WERI-Rb-1 (cell line): ENCODE data around the gene VWF.

Source experiments
- DNase-seq: peaks from one replicate; pipeline ENCODE4 v3.0.0-alpha.2; 2020
- H3K27ac ChIP-seq: fragments of 250-450 bp; sonication (Bioruptor Pico); 2 replicates; pipeline ENCODE4 v1.5.1; 2020; ENCODE audit warnings: mild to moderate bottlenecking, moderate library complexity
- H3K27me3 ChIP-seq: fragments of 250-450 bp; sonication (Bioruptor Pico); 2 replicates; pipeline ENCODE4 v1.5.1; 2021; ENCODE audit warnings: mild to moderate bottlenecking, low read depth, moderate library complexity; ENCODE audit not compliant: insufficient read depth, severe bottlenecking
- H3K36me3 ChIP-seq: fragments of 250-450 bp; sonication (Bioruptor Pico); 2 replicates; pipeline ENCODE4 v1.5.1; 2020; ENCODE audit warnings: mild to moderate bottlenecking, moderate library complexity
- H3K4me3 ChIP-seq: 2 replicates; pipeline ENCODE4 v1.5.1; 2011; ENCODE audit warnings: low read depth, mild to moderate bottlenecking, control low read depth, low read length
- H3K9me3 ChIP-seq: fragments of 250-450 bp; sonication (Bioruptor Pico); 2 replicates; pipeline ENCODE4 v1.5.1; 2021; ENCODE audit warnings: mild to moderate bottlenecking, moderate library complexity; ENCODE audit not compliant: severe bottlenecking
- TF ChIP-seq, protein P1 (sequence below): IDR thresholded peaks from 2 replicates; pipeline ENCODE4 v1.5.1; 2011; ENCODE audit warnings: low read depth, mild to moderate bottlenecking, control low read depth, inconsistent platforms, low read length

The VWF gene

DNA sequence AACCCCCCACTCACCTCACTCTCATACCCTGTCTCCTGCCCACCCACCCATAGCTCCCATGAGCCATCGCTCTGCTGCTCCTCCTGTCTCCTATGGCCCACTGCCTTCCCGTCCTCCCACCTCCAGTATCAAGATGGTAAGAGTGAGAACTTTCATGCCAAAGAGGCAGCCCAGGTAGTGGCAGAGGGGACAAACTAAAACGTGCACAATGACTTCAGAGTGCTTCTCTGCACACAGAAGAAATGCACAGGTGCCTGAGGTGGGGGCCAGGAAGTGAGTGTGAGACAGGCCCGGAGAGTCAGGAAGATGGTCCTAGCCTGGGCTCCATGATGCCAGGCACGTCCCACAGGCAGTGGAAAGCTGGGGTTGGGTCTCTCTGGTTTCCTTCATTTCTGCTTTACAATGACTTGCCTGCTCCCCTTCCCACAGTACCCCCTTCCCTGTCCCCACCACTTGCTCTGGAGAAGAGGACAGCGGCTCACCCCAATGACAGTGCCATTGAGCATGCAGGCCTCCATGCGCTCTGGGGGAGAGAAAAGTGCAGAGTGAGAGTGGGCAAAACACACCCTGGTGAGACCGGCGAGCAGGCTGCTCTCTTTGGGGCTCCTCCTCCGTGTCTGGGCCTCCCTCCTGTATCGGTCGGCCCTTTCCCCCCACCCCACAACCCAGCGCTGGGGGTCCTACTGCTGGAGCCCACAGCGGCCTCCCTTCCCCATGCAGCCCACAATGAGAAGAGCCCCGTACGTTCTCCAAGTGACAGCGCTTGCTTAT is 156.6 kb downstream of the VWF start:
- no peak for DNase-seq
- no peak overlapping the region for H3K27ac ChIP-seq

DNA sequence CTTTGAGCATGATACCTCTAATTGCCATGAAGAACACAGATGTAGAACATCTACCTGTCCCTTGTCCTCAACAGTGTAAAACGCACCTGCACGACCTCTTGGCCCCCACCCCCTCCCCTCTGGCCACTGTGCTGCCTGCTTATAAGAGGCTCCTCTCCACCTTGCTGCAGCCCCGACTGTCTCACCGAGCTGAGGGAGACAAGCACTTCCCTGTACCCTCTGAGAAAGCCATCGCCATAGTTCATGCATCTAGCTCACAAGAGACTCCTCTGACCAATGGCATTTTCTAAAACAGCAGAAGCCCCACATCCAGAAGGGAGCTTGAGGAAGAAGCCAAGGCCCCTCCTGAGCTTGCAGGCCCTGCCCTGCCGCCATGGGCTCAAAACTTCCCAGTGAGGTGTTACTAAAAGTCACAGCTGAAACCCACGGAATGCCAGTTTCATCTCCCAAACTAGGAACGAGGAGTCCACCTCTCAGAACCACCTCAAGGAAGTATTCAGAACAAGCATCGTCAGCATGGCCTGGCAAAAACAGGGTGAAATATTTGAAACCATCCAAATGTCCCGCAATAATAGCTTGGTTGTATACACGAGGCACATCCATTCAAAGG is 157.9 kb downstream of the VWF start:
- Histone ChIP-seq H3K9me3 (no peaks in the 10 kb centered on the region), H3K27me3 (no peaks in the 10 kb centered on the region), H3K4me3 (no peak overlapping the region), H3K27ac (no peak overlapping the region), H3K36me3 (no peaks in the 10 kb centered on the region)
- DNase-seq = no peak
- TF ChIP-seq, protein P1, sequence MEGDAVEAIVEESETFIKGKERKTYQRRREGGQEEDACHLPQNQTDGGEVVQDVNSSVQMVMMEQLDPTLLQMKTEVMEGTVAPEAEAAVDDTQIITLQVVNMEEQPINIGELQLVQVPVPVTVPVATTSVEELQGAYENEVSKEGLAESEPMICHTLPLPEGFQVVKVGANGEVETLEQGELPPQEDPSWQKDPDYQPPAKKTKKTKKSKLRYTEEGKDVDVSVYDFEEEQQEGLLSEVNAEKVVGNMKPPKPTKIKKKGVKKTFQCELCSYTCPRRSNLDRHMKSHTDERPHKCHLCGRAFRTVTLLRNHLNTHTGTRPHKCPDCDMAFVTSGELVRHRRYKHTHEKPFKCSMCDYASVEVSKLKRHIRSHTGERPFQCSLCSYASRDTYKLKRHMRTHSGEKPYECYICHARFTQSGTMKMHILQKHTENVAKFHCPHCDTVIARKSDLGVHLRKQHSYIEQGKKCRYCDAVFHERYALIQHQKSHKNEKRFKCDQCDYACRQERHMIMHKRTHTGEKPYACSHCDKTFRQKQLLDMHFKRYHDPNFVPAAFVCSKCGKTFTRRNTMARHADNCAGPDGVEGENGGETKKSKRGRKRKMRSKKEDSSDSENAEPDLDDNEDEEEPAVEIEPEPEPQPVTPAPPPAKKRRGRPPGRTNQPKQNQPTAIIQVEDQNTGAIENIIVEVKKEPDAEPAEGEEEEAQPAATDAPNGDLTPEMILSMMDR = no peak

More for the DNA sequence above, 156.6 kb downstream of the VWF start:
- H3K27me3 ChIP-seq = no peaks in the 10 kb centered on the region
- H3K9me3 ChIP-seq = no peaks in the 10 kb centered on the region
- H3K4me3 ChIP-seq = no peak overlapping the region
- H3K36me3 ChIP-seq = no peaks in the 10 kb centered on the region
- TF ChIP-seq, protein P1 = no peak

DNA sequence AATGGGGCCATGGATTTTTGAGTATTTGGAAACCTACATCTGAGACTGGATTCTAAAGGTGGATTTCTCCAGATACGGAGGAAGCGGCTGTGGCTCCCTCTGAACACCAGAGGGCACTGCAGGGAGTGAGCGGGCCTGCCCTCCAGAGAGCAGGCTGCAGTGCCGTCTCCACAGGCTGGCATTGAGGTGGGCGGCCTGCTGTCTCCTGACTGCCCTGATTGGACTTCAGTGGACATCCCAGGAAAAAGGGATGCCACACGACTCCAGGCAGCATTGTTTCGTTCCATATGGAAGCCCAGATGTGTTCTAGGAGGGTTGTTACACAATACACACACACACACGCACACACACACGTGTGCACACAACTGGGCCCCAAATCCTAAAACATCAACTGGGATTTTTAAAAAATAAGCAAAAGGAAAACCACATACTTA is 158.5 kb downstream of the VWF start:
- H3K4me3 ChIP-seq = no peak overlapping the region
- H3K27ac ChIP-seq = no peak overlapping the region
- peak; percentile 78 for DNase-seq
- TF ChIP-seq, protein P1 = peak; percentile 84
- H3K9me3 ChIP-seq = no peaks in the 10 kb centered on the region
- no peaks in the 10 kb centered on the region for H3K36me3 ChIP-seq
- no peaks in the 10 kb centered on the region for H3K27me3 ChIP-seq

DNA sequence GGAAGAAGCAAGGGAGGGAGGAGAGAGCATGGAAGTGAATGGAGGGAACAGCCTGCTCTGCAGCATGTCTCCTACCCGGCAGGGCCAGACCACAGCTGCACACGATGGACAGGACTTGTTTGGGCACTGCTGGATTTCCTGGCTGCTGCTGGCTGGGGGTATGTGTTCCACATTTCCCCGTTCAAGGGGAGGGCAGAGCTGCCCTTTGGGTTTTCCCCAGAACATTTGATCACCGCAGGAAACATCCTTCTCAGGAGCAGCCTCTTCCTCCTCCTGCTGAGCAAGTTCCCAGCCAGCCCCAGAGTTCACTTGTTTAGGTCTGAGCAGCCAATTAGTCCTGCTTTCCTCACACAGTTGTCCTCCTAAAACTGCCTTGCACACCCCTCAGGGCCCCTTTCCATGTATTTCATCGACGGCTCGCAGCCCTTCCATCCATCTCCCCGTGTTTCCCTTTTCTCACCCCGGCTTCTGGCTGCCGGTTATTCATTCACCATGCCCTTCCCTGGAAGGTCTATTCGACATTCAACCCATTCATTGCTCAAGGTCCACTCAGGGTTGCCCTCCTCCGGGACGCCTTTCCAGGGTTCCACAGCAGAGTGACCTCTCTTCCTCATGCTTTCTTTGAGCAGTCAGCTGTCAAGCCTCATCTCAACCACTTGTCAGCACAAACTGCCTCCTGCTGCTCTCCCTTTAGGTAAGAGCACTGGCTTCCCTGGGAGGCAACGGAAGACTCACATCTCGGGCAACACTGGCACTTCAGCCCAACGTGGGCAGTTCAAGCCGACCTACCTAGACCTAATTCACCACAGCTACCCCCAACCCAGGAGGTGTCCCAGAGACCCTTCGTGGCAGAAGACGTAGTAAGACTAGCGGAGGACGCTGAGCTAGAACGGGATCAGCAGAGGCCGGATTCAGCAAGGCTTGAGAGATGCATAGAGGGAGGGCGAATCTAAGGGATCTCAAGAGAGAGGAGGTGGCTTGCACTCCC is 159.3 kb downstream of the VWF start:
- H3K36me3 ChIP-seq = no peaks in the 10 kb centered on the region
- no peaks in the 10 kb centered on the region for H3K9me3 ChIP-seq
- H3K4me3 ChIP-seq = no peak overlapping the region
- no peak overlapping the region for H3K27ac ChIP-seq
- no peak for DNase-seq
- TF ChIP-seq, protein P1 = no peak
- no peaks in the 10 kb centered on the region for H3K27me3 ChIP-seq

DNA sequence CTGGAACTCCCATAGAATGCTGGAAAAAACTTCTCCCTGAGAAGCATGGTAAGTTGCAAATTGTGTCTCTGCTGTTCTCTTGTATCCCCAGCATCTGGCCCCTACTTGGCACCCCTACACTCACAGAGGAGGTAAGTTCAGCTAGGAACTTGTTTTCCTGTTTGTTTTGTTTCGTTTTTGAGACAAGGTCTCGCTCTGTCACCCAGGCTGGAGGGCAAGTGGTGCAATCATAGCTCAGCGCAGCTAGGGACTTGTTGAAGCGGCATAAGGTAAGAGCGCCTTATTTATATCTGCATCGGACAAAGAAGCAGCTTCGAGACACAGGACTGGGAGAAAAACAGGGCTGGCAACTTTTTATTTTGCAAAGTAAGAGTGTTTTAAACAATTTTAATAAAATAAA is 161.0 kb downstream of the VWF start:
- TF ChIP-seq, protein P1 = no peak
- Histone ChIP-seq H3K36me3 (no peaks in the 10 kb centered on the region), H3K4me3 (no peak overlapping the region), H3K27me3 (no peaks in the 10 kb centered on the region), H3K27ac (no peak overlapping the region), H3K9me3 (no peaks in the 10 kb centered on the region)
- no peak for DNase-seq
